Measurements from ENCODE around the gene SYNJ2.

The SYNJ2 gene

GRCh38 chr6:158061361-158061708, 79.7 kb downstream of the SYNJ2 start:
- TF ChIP-seq, protein P1, sequence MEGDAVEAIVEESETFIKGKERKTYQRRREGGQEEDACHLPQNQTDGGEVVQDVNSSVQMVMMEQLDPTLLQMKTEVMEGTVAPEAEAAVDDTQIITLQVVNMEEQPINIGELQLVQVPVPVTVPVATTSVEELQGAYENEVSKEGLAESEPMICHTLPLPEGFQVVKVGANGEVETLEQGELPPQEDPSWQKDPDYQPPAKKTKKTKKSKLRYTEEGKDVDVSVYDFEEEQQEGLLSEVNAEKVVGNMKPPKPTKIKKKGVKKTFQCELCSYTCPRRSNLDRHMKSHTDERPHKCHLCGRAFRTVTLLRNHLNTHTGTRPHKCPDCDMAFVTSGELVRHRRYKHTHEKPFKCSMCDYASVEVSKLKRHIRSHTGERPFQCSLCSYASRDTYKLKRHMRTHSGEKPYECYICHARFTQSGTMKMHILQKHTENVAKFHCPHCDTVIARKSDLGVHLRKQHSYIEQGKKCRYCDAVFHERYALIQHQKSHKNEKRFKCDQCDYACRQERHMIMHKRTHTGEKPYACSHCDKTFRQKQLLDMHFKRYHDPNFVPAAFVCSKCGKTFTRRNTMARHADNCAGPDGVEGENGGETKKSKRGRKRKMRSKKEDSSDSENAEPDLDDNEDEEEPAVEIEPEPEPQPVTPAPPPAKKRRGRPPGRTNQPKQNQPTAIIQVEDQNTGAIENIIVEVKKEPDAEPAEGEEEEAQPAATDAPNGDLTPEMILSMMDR (IDR thresholded peaks at IDR 0.05; ENCODE audit: low read depth, low read length), result no peak
- DNase-seq (ENCODE audit: low read depth in 2 of 2), result no peak
- H3K4me3 ChIP-seq (replicated peaks in 1 of 2; ENCODE audit: low read depth in 2 of 2, low read length in 2 of 2), result no peak overlapping the region

GRCh38 chr6:158061709-158062461, 80.2 kb downstream of the SYNJ2 start:
- DNase-seq (ENCODE audit: low read depth in 2 of 2), result no peak
- no peak overlapping the region for H3K4me3 ChIP-seq (replicated peaks in 1 of 2; ENCODE audit: low read depth in 2 of 2, low read length in 2 of 2)
- TF ChIP-seq, protein P1 (IDR thresholded peaks at IDR 0.05; ENCODE audit: low read depth, low read length), result no peak

DNA sequence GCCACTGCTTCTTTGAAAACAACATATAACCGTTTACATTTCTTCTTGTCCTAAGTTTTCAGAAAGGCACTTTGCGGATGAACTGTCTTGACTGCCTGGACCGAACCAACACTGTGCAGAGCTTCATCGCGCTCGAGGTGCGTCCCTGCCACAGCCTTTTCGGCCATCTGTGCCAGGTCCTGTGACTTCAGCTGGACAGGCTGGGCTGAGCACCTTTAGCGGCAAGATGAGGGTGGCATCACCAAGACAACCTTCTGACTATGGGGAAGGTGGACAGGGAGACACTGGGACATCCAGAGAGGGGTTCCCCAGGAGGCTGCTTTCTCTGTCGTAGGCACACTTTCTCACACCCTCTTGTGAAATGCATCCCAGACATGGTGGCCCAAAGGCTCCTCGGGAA, 82.1 kb downstream of the SYNJ2 start:
- TF ChIP-seq, protein P1 (IDR thresholded peaks at IDR 0.05; ENCODE audit: low read depth, low read length), result no peak
- DNase-seq (ENCODE audit: low read depth in 2 of 2), result no peak
- no peak overlapping the region for H3K4me3 ChIP-seq (replicated peaks in 1 of 2; ENCODE audit: low read depth in 2 of 2, low read length in 2 of 2)

DNA sequence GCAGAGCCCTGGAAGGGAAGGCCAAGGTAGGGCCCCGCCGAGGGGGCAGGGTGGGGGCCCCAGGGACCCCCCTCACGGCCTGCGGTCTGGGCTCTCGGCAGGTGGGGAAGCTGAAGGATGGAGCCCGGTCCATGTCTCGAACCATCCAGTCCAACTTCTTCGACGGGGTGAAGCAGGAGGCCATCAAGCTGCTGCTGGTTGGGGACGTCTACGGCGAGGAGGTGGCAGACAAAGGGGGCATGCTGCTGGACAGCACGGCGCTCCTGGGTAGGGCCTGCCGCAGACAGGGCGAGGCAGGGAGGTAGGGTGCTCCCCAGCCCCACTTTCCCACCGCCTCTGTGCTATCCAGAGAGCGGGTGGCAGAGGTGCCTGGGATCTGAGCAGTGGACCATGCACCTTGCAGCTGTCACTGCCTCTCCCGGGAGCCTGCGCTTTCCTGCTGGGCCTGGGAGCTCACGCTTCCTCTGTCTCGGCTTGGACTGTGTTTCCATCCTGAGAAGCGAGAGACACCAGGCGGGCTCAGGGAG, 83.1 kb downstream of the SYNJ2 start:
- TF ChIP-seq, protein P1 (IDR thresholded peaks at IDR 0.05; ENCODE audit: low read depth, low read length), result no peak
- no peak overlapping the region for H3K4me3 ChIP-seq (replicated peaks in 1 of 2; ENCODE audit: low read depth in 2 of 2, low read length in 2 of 2)
- DNase-seq (ENCODE audit: low read depth in 2 of 2), result no peak

- no peak for DNase-seq (ENCODE audit: low read depth in 2 of 2)
- TF ChIP-seq, protein P1 (IDR thresholded peaks at IDR 0.05; ENCODE audit: low read depth, low read length), result no peak
- H3K4me3 ChIP-seq (replicated peaks in 1 of 2; ENCODE audit: low read depth in 2 of 2, low read length in 2 of 2), result no peak overlapping the region
Observed at GRCh38 chr6:158066136-158066781, 84.6 kb downstream of the SYNJ2 start.

DNA sequence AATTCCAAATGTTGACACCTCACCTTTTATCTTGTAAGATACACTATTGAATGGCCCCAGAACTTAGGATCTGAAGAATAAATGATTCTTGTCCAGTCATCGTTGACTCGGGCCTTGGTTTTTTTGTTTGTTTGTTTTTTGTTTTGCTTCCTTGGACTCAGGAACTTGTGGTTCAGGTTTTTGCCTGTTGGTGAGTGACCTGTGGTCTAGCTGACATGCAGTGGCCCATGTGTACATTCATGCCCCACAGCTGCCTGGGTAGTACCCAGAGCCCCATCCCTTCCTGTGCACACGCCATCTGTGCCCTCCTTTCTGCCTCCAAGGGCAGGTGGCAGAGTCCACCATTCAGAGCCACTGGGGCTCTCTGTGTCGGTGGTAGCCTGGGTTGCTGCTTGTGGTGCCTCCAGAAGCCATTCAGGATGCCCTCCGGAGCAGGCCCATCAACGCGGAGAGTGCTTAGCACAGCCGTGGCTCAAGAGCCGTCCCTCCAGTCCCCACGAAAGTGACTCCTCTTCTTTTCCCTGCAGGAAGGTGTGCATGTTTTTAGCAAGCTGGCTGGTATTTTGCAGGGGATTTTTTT, 85.9 kb downstream of the SYNJ2 start:
- DNase-seq (ENCODE audit: low read depth in 2 of 2), result no peak
- H3K4me3 ChIP-seq (replicated peaks in 1 of 2; ENCODE audit: low read depth in 2 of 2, low read length in 2 of 2), result no peak overlapping the region
- TF ChIP-seq, protein P1 (IDR thresholded peaks at IDR 0.05; ENCODE audit: low read depth, low read length), result no peak
